K562 (cell line): Measurements from ENCODE around the gene PLK1. TPM values are rescaled to one million over a fixed set of nuclear protein-coding genes. Genes with fewer than 3 reads are reported as not detected.

Experiments
- ATAC-seq: fragments of 200-7000 bp; cut with Tn5 transposase; 3 replicates; pipeline ENCODE4 v1.9.1; 2020; ENCODE audit warnings: moderate library complexity
- BruUV-seq: library from RNA; stranded (reverse); fragments of 400-500 nt; replicated peaks from 2 replicates; lab custom pipeline; 2021; lab: Mats Ljungman, UMichigan
- CTCF ChIA-PET: fragments of 300-600 bp; formaldehyde crosslinking; extraction: SDS; loops from one replicate; lab custom pipeline; 2021; ENCODE audit warnings: low intra/inter-chr PET ratio; lab: Yijun Ruan, JAX
- POLR2A ChIA-PET: fragments of 300-600, 350-650 bp; sonication (Branson Sonifier 250); formaldehyde crosslinking; extraction: SDS; loops from one replicate; lab custom pipeline; 2021; ENCODE audit warnings: antibody characterized with exemption, inconsistent platforms; lab: Yijun Ruan, JAX
- DNase-seq, 4 experiments: peaks; one replicate each; pipeline versions ENCODE4 v3.0.0 to v3.0.0-alpha.2; 2011 to 2018; ENCODE audit warnings: low spot score in 3 of 4, mixed read lengths in 3 of 4; ENCODE audit errors: extremely low read depth in 1 of 4
- FAIRE-seq: peaks from 2 replicates; lab custom pipeline; 2011; peaks lifted over from hg19 to GRCh38; lab: Jason Lieb, UNC
- H2AFZ ChIP-seq: 2 replicates; pipeline ENCODE4 v1.6.0; 2011; ENCODE audit warnings: low read depth, low read length, control low read depth, inconsistent platforms
- H3K27ac ChIP-seq: fragments of 200-600 bp; 3 replicates; pipeline ENCODE4 v1.8.0; 2011; ENCODE audit warnings: low read depth, mild to moderate bottlenecking, control low read depth, inconsistent platforms, low read length, moderate library complexity, mixed read lengths; ENCODE audit errors: extremely low read depth
- H3K27me3 ChIP-seq, 2 experiments: fragments of 300-600 bp in 1 of 2; 2 replicates in 1 of 2; 3 replicates in 1 of 2; pipeline versions ENCODE4 v1.6.0 to v1.8.0; 2011; ENCODE audit warnings: inconsistent platforms in 2 of 2, low read length in 2 of 2, mild to moderate bottlenecking in 1 of 2, mixed read lengths in 1 of 2, moderate library complexity in 1 of 2; ENCODE audit not compliant: control insufficient read depth in 2 of 2, insufficient read depth in 2 of 2
- H3K36me3 ChIP-seq: fragments of 300-600 bp; 3 replicates; pipeline ENCODE4 v1.8.0; 2011; ENCODE audit warnings: mild to moderate bottlenecking, low read length, inconsistent platforms; ENCODE audit not compliant: control insufficient read depth, insufficient read depth
- H3K4me1 ChIP-seq, 2 experiments: fragments of 200-600 bp in 1 of 2; replicated peaks in 1 of 2; 2 replicates in 1 of 2; 3 replicates in 1 of 2; pipeline versions ENCODE4 v1.5.1 to v1.8.0; 2011; ENCODE audit warnings: inconsistent platforms in 2 of 2, low read length in 2 of 2, mild to moderate bottlenecking in 1 of 2, mixed read lengths in 1 of 2, moderate library complexity in 1 of 2; ENCODE audit not compliant: control insufficient read depth in 2 of 2, insufficient read depth in 2 of 2
- H3K4me2 ChIP-seq: 2 replicates; pipeline ENCODE4 v1.6.1; 2011; ENCODE audit warnings: low read length, control low read depth, inconsistent platforms, mixed read lengths; ENCODE audit not compliant: insufficient read depth
- H3K4me3 ChIP-seq: fragments of 200-600 bp; sonication (generic), shearing (Covaris generic); 2 replicates; pipeline ENCODE4 v1.5.1; 2016; ENCODE audit warnings: control low read depth, inconsistent platforms
- H3K79me2 ChIP-seq: fragments of 200-600 bp; 3 replicates; pipeline ENCODE4 v1.8.0; 2011; ENCODE audit warnings: low read length, inconsistent platforms; ENCODE audit not compliant: control insufficient read depth, insufficient read depth
- H3K9ac ChIP-seq, 2 experiments: 2 replicates each; pipeline versions ENCODE4 v1.6.0 to v1.6.1; 2011; ENCODE audit warnings: low read depth in 2 of 2, low read length in 2 of 2, control low read depth in 1 of 2, inconsistent platforms in 1 of 2, mild to moderate bottlenecking in 1 of 2, mixed read lengths in 1 of 2; ENCODE audit not compliant: insufficient read depth in 1 of 2
- H3K9me1 ChIP-seq: one replicate; pipeline ENCODE4 v1.6.0; 2011; ENCODE audit warnings: inconsistent platforms, mild to moderate bottlenecking, low read length, moderate library complexity; ENCODE audit not compliant: control insufficient read depth, insufficient read depth
- H3K9me3 ChIP-seq: replicated peaks from 2 replicates; pipeline ENCODE4 v1.5.1; 2011; ENCODE audit warnings: low read depth, low read length, inconsistent platforms; ENCODE audit not compliant: control insufficient read depth, insufficient read depth
- H4K20me1 ChIP-seq: replicated peaks from 2 replicates; pipeline ENCODE4 v1.6.1; 2011; ENCODE audit warnings: low read length, inconsistent platforms, mixed read lengths; ENCODE audit not compliant: control insufficient read depth, insufficient read depth
- CBFA2T3 ChIP-seq: fragments of 450-650 bp; IDR thresholded peaks from 2 replicates; pipeline ENCODE4 v1.6.1; 2017
- CEBPB ChIP-seq: fragments of 450-650 bp; IDR thresholded peaks from 2 replicates; pipeline ENCODE4 v1.6.1; 2016; ENCODE audit warnings: missing genetic modification characterization, missing compliant biosample characterization
- KDM1A ChIP-seq, 2 experiments: fragments of 450-650 bp; IDR thresholded peaks; 2 replicates each; pipeline ENCODE4 v1.6.1; 2016; ENCODE audit warnings: mild to moderate bottlenecking in 2 of 2
- PHF21A ChIP-seq: fragments of 450-650 bp; IDR thresholded peaks from 2 replicates; pipeline ENCODE4 v1.6.1; 2017; ENCODE audit warnings: low read depth, borderline replicate concordance
- USF1 ChIP-seq: sonication (generic); formaldehyde crosslinking; IDR thresholded peaks from 2 replicates; pipeline ENCODE4 v1.9.0; 2022; ENCODE audit warnings: mild to moderate bottlenecking, missing genetic modification reagents
- WGBS: fragments of 100-300 bp; shearing (Covaris generic); methylation state at CpG from one replicate; pipeline ENCODE4 v1.1.6; 2016; ENCODE audit warnings: low coverage, mixed read lengths; ENCODE audit not compliant: insufficient coverage; ENCODE audit errors: missing lambda C conversion rate; 5-methylcytosine and 5-hydroxymethylcytosine counted together
- in situ Hi-C: fragments of 300-500 bp; cut with MboI; formaldehyde crosslinking; loops from 4 replicates; pipeline ENCODE4 v1.15.0; 2018; ENCODE audit warnings: inconsistent platforms, mixed read lengths
- intact Hi-C: fragments of 100-400 bp; cut with micrococcal nuclease; formaldehyde crosslinking; loops from 2 replicates; pipeline ENCODE4 v1.14.2; 2022
- polyA plus RNA-seq, 8 experiments: library from polyadenylated mRNA; depleted of rRNA in 4 of 8; stranded (reverse) in 5 of 8; unstranded in 3 of 8; fragments of >200 nt; fragmentation: Nextera tagmentation in 2 of 8; fragmentation: Illumina TruSeq in 1 of 8; extraction: Ambion mirVana in 2 of 8; extraction: Trizol in 1 of 8; gene quantifications; 2 replicates each; pipeline versions ENCODE4 v1.2.1 to v1.2.3, GENCODE V29; 2011 to 2014; ENCODE audit warnings: inconsistent platforms in 1 of 8, missing spikeins in 1 of 8
- total RNA-seq, 7 experiments: library from RNA; depleted of rRNA in 6 of 7; stranded (reverse); fragments of >200 nt in 6 of 7; fragmentation: Illumina TruSeq in 2 of 7; extraction: Trizol in 2 of 7; gene quantifications; 2 replicates each; pipeline versions ENCODE4 v1.2.1 to v1.2.3, GENCODE V29; 2011 to 2021; ENCODE audit warnings: low replicate concordance in 1 of 7
- TF ChIP-seq, protein P1 (sequence below): fragments of 450-650 bp; IDR thresholded peaks from 2 replicates; pipeline ENCODE4 v1.6.1; 2017; ENCODE audit warnings: mild to moderate bottlenecking, moderate library complexity
- TF ChIP-seq, protein P2 (sequence below): sonication (generic); formaldehyde crosslinking; IDR thresholded peaks from 2 replicates; pipeline ENCODE4 v1.8.0; 2022; ENCODE audit warnings: mild to moderate bottlenecking, missing genetic modification reagents

The PLK1 gene
- total and polyA plus RNA-seq, 9 of the 15 experiments (the other 6 are each of a cell fraction or from before 2014, with no cell fraction given): 13.6 to 212 (median 45.5) TPM

- H3K4me2 ChIP-seq: no peak overlapping the region; the same call in 1 of the 2 replicates
- intact Hi-C loops (no loop called here), in situ Hi-C loops (no loop called here)
- H3K9me1 ChIP-seq: no peaks in the 10 kb centered on the region
- no TSS peak for BruUV-seq
- FAIRE-seq (no peak), ATAC-seq (no peak), DNase-seq (peak in 1 of 4 experiments; percentile 22)
- H4K20me1 ChIP-seq: no peaks in the 10 kb centered on the region
- POLR2A ChIA-PET: interaction anchor here (0.6 kb wide), 1 partner anchor 108 kb away, joined by 3 read pairs; no protein-coding TSS in a partner anchor
- H3K4me1 ChIP-seq: peaks cover 9 to 13% of the 10 kb centered on the region in 2 experiments; a peak in 4 of 5 replicates
- peak overlapping the region in 1 of 2 experiments; percentile 37; a peak in 1 of 4 replicates for H3K9ac ChIP-seq
- H2AFZ ChIP-seq: peak overlapping the region; percentile 28; the same call in 1 of the 2 replicates
- H3K4me3 ChIP-seq: no peak overlapping the region
- TF ChIP-seq KDM1A (IDR thresholded peaks at IDR 0.05) (peak in 1 of 2 experiments; percentile 32; a peak in 1 of 4 replicates), CBFA2T3 (peak; percentile 29; the same call in 1 of the 2 replicates), CEBPB (tag) (peak; percentile 78), USF1 (CRISPR knock-in tag) (0 out of 2 replicates have a peak, but pooled peaks have one; percentile 26), PHF21A (no peak)
- TF ChIP-seq, protein P1, sequence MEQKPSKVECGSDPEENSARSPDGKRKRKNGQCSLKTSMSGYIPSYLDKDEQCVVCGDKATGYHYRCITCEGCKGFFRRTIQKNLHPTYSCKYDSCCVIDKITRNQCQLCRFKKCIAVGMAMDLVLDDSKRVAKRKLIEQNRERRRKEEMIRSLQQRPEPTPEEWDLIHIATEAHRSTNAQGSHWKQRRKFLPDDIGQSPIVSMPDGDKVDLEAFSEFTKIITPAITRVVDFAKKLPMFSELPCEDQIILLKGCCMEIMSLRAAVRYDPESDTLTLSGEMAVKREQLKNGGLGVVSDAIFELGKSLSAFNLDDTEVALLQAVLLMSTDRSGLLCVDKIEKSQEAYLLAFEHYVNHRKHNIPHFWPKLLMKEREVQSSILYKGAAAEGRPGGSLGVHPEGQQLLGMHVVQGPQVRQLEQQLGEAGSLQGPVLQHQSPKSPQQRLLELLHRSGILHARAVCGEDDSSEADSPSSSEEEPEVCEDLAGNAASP: no peak
- TF ChIP-seq, protein P2, sequence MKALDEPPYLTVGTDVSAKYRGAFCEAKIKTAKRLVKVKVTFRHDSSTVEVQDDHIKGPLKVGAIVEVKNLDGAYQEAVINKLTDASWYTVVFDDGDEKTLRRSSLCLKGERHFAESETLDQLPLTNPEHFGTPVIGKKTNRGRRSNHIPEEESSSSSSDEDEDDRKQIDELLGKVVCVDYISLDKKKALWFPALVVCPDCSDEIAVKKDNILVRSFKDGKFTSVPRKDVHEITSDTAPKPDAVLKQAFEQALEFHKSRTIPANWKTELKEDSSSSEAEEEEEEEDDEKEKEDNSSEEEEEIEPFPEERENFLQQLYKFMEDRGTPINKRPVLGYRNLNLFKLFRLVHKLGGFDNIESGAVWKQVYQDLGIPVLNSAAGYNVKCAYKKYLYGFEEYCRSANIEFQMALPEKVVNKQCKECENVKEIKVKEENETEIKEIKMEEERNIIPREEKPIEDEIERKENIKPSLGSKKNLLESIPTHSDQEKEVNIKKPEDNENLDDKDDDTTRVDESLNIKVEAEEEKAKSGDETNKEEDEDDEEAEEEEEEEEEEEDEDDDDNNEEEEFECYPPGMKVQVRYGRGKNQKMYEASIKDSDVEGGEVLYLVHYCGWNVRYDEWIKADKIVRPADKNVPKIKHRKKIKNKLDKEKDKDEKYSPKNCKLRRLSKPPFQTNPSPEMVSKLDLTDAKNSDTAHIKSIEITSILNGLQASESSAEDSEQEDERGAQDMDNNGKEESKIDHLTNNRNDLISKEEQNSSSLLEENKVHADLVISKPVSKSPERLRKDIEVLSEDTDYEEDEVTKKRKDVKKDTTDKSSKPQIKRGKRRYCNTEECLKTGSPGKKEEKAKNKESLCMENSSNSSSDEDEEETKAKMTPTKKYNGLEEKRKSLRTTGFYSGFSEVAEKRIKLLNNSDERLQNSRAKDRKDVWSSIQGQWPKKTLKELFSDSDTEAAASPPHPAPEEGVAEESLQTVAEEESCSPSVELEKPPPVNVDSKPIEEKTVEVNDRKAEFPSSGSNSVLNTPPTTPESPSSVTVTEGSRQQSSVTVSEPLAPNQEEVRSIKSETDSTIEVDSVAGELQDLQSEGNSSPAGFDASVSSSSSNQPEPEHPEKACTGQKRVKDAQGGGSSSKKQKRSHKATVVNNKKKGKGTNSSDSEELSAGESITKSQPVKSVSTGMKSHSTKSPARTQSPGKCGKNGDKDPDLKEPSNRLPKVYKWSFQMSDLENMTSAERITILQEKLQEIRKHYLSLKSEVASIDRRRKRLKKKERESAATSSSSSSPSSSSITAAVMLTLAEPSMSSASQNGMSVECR (CRISPR knock-in tag): 0 out of 2 replicates have a peak, but pooled peaks have one; percentile 34
- H3K27me3 ChIP-seq: no peaks in the 10 kb centered on the region
- no peak overlapping the region for H3K27ac ChIP-seq
- 45% methylated on average over 18 of the region's 22 CpGs for WGBS
- H3K36me3 ChIP-seq: no peaks in the 10 kb centered on the region
- H3K9me3 ChIP-seq: peaks cover 3% of the 10 kb centered on the region
- CTCF ChIA-PET: no interaction called here
- no peaks in the 10 kb centered on the region for H3K79me2 ChIP-seq
These were observed 26.3 kb downstream of the PLK1 start for GRCh38 chr16:23704772-23705516.
